ENCODE measurements around the gene CENPP. TPM values are rescaled to one million over a fixed set of nuclear protein-coding genes. Genes with fewer than 3 reads are reported as not detected.

The CENPP gene
- total RNA-seq, 1 donor from 2014 or later = 9.3 TPM

DNA sequence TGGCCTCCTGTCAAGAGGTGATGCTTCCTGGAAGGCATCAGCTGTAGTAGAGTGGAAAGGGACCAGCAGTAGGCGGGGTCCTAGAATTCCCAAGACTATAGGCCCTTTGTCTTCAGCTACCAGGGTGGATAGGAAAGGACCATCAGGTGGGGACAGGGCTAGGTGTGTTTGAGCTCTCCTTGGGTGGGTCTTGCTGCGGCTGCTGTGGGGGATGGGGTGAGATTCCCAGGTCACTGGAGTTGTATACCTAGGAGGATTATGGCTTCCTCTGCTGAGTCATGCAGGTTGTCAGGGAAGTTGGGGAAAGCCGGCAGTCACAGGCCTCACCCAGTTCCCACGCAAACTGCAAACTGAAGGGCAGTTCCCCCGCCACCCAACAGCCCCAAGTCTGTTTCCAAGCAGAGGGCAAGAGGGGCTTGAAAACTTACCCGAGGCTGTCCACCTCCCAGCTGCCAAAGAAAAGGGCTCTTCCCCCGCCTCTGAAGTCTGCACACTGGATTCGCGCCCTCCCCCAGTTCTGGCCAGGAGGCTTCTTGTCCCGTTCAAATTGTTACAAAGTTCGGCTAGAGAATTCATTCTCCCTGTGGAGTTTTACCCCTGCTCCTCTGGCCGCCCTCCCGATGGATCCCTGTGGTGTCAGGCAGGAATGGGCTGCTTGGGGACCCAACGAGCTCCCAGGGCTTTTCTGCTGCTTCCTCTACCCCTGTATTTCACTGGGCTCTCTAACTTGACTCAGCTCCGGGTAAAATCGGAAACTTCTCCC lies 233.0 kb downstream of the CENPP start:
- TF ChIP-seq, protein P1, sequence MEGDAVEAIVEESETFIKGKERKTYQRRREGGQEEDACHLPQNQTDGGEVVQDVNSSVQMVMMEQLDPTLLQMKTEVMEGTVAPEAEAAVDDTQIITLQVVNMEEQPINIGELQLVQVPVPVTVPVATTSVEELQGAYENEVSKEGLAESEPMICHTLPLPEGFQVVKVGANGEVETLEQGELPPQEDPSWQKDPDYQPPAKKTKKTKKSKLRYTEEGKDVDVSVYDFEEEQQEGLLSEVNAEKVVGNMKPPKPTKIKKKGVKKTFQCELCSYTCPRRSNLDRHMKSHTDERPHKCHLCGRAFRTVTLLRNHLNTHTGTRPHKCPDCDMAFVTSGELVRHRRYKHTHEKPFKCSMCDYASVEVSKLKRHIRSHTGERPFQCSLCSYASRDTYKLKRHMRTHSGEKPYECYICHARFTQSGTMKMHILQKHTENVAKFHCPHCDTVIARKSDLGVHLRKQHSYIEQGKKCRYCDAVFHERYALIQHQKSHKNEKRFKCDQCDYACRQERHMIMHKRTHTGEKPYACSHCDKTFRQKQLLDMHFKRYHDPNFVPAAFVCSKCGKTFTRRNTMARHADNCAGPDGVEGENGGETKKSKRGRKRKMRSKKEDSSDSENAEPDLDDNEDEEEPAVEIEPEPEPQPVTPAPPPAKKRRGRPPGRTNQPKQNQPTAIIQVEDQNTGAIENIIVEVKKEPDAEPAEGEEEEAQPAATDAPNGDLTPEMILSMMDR (IDR thresholded peaks at IDR 0.05) = no peak
- no peak for TF ChIP-seq POLR2AphosphoS5 (IDR thresholded peaks at IDR 0.05; ENCODE audit: insufficient read depth in 1 of 2, low read depth in 1 of 2)
- no peak for TF ChIP-seq POLR2A (IDR thresholded peaks at IDR 0.05)
- Histone ChIP-seq H3K27ac (no peak overlapping the region), H3K9me3 (no peaks in the 10 kb centered on the region)

DNA sequence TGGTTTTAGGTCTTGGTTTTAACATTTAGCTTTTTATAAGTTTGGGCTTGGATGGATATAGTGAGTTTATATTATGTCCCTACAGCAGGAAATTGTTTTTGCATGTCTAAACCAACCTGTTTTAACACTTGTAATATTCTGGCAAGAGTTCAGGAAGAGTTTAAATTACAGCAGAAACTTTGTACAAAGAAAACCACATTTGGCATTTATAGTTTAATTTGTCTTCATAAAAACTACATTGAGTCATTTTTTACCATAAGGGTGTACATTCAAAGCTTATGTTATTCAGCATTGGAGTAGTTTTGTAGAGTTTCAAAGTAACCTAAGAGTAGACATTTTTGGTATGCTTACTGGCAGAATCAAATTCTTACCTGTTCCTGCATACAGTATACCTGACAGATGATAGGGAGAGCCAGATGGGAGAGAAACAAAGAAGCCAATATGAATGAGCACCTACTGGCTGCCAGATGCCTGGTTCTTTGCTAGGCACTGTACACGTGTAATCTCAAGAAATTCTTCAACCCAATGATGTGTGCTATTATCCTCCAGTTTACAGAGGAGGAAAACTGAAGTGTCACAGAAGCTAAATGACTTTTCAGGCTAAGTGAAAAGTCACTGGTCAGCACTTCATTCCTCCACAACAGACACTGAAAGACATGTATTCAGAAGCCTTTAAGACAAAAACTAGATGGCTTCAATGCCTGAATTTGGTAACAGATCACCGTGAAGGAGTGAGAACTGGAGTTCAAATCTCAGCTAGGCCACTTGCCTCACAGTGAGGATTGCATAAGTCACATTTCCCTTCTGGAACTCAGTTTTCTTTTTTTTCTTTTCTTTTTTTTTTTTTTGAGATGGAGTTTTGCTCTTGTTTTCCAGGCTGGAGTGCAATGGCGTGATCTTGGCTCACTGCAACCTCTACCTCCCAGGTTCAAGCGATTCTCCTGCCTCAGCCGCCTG lies 235.9 kb downstream of the CENPP start:
- no peak overlapping the region for H3K4me3 ChIP-seq
- H3K4me1 ChIP-seq = peaks cover 24% of the 10 kb centered on the region
- intact Hi-C loops (cut with DNase I) = no loop called here
- H3K27me3 ChIP-seq = no peaks in the 10 kb centered on the region
- H3K27ac ChIP-seq = no peak overlapping the region
- no peak for TF ChIP-seq POLR2A (IDR thresholded peaks at IDR 0.05)
- TF ChIP-seq POLR2AphosphoS5 (IDR thresholded peaks at IDR 0.05; ENCODE audit: insufficient read depth in 1 of 2, low read depth in 1 of 2) = peak in 1 of 2 donors; percentile 12
- no peaks in the 10 kb centered on the region for H3K36me3 ChIP-seq
- H3K9me3 ChIP-seq = no peaks in the 10 kb centered on the region
- DNase-seq (ENCODE audit: extremely low spot score in 2 of 2) = no peak

More for the DNA sequence above, 233.0 kb downstream of the CENPP start:
- H3K4me3 ChIP-seq = no peak overlapping the region
- H3K4me1 ChIP-seq = peaks cover 24% of the 10 kb centered on the region
- no peak for DNase-seq (ENCODE audit: extremely low spot score in 2 of 2)
- no peaks in the 10 kb centered on the region for H3K27me3 ChIP-seq
- H3K36me3 ChIP-seq = no peaks in the 10 kb centered on the region
- intact Hi-C loops (cut with DNase I) = no loop called here

DNA sequence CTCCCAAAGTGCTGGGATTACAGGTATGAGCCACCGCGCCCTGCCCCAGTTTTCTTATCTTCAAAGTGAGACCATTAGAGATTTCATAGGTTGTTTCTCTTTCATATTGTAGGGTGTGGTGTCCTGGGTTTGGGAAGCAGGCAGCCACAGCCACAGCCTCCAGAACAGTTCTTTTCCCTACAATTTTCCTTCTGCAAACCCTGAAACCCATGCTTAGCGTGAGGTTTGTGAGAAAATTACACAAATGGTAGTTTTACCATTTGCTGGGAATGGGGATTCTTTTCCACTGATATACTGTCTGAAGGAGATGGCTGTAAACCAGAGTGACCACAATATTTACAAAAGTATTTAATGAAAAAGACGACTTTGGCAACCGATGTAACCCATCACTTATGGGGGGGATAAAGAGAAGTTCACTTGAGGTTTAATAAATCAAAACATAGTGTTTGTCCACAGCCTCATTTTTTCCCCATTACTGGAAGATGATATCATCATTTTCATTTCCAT lies 236.8 kb downstream of the CENPP start:
- no peak for DNase-seq (ENCODE audit: extremely low spot score in 2 of 2)
- no peak overlapping the region for H3K4me3 ChIP-seq
- no peaks in the 10 kb centered on the region for H3K36me3 ChIP-seq
- peaks cover 24% of the 10 kb centered on the region for H3K4me1 ChIP-seq
- H3K9me3 ChIP-seq = no peaks in the 10 kb centered on the region
- no peaks in the 10 kb centered on the region for H3K27me3 ChIP-seq
- TF ChIP-seq POLR2AphosphoS5 (IDR thresholded peaks at IDR 0.05; ENCODE audit: insufficient read depth in 1 of 2, low read depth in 1 of 2) = no peak
- no peak for TF ChIP-seq POLR2A (IDR thresholded peaks at IDR 0.05)
- TF ChIP-seq, protein P1 (IDR thresholded peaks at IDR 0.05) = no peak
- intact Hi-C loops (cut with DNase I) = no loop called here
- H3K27ac ChIP-seq = no peak overlapping the region

- H3K27me3 ChIP-seq = no peaks in the 10 kb centered on the region
- H3K36me3 ChIP-seq = no peaks in the 10 kb centered on the region
- no peaks in the 10 kb centered on the region for H3K9me3 ChIP-seq
- intact Hi-C loops (cut with DNase I) = no loop called here
- TF ChIP-seq POLR2A (IDR thresholded peaks at IDR 0.05) (no peak), POLR2AphosphoS5 (IDR thresholded peaks at IDR 0.05; ENCODE audit: insufficient read depth in 1 of 2, low read depth in 1 of 2) (no peak)
- TF ChIP-seq, protein P1 (IDR thresholded peaks at IDR 0.05) = no peak
- no peak overlapping the region for H3K4me3 ChIP-seq
- peaks cover 24% of the 10 kb centered on the region for H3K4me1 ChIP-seq
- no peak overlapping the region for H3K27ac ChIP-seq
- DNase-seq (ENCODE audit: extremely low spot score in 2 of 2) = no peak
These were observed 237.7 kb downstream of the CENPP start for GRCh38 chr9:92563116-92564100.

Measured in vagina (tissue), 2 donors.